HEK293T (cell line): Measurements from ENCODE around the gene FERMT2.

Experiments
- CTCF ChIA-PET: fragments of 350-600 bp; formaldehyde crosslinking; extraction: SDS; loops from one replicate; lab custom pipeline; 2021; ENCODE audit warnings: antibody characterized with exemption, inconsistent platforms; lab: Yijun Ruan, JAX
- POLR2A ChIA-PET: fragments of 350-600 bp; formaldehyde crosslinking; extraction: SDS; loops from one replicate; lab custom pipeline; 2020; ENCODE audit warnings: antibody characterized with exemption, inconsistent platforms; lab: Yijun Ruan, JAX
- DNase-seq: peaks from one replicate; pipeline ENCODE4 v3.0.0; 2012; ENCODE audit warnings: mixed read lengths; ENCODE audit errors: extremely low spot score
- ARNT ChIP-seq: fragments of 450-650 bp; IDR thresholded peaks from 2 replicates; pipeline ENCODE4 v1.6.1; 2017; ENCODE audit warnings: mild to moderate bottlenecking
- BHLHE40 ChIP-seq: fragments of 450-650 bp; IDR thresholded peaks from 2 replicates; pipeline ENCODE4 v1.6.1; 2016; ENCODE audit warnings: mild to moderate bottlenecking, moderate library complexity, borderline replicate concordance
- CTBP1 ChIP-seq: fragments of 450-650 bp; IDR thresholded peaks from 2 replicates; pipeline ENCODE4 v1.6.1; 2016; ENCODE audit warnings: borderline replicate concordance
- ELF4 ChIP-seq: fragments of 450-650 bp; IDR thresholded peaks from 2 replicates; pipeline ENCODE4 v1.6.1; 2017; ENCODE audit warnings: antibody characterized with exemption
- FOXA1 ChIP-seq: fragments of 450-650 bp; IDR thresholded peaks from 2 replicates; pipeline ENCODE4 v1.6.1; 2016; ENCODE audit warnings: mild to moderate bottlenecking
- FOXK2 ChIP-seq: fragments of 450-650 bp; IDR thresholded peaks from 2 replicates; pipeline ENCODE4 v1.6.1; 2016; ENCODE audit warnings: mild to moderate bottlenecking
- FOXM1 ChIP-seq: fragments of 450-650 bp; IDR thresholded peaks from 2 replicates; pipeline ENCODE4 v1.6.1; 2017; ENCODE audit warnings: mild to moderate bottlenecking, borderline replicate concordance
- HDGF ChIP-seq: fragments of 450-650 bp; IDR thresholded peaks from 2 replicates; pipeline ENCODE4 v1.6.1; 2017; ENCODE audit warnings: antibody characterized with exemption, borderline replicate concordance
- L3MBTL2 ChIP-seq: fragments of 450-650 bp; conservative IDR thresholded peaks from 2 replicates; pipeline ENCODE4 v1.6.1; 2016; ENCODE audit warnings: mild to moderate bottlenecking
- LEF1 ChIP-seq: fragments of 450-650 bp; IDR thresholded peaks from 2 replicates; pipeline ENCODE4 v1.6.1; 2017; ENCODE audit warnings: mild to moderate bottlenecking, borderline replicate concordance
- NFRKB ChIP-seq: fragments of 450-650 bp; IDR thresholded peaks from 2 replicates; pipeline ENCODE4 v1.6.1; 2016; ENCODE audit warnings: mild to moderate bottlenecking, moderate library complexity
- PKNOX1 ChIP-seq: fragments of 450-650 bp; IDR thresholded peaks from 2 replicates; pipeline ENCODE4 v1.6.1; 2016
- SP1 ChIP-seq: fragments of 450-650 bp; IDR thresholded peaks from 2 replicates; pipeline ENCODE4 v1.6.1; 2017
- SUZ12 ChIP-seq: fragments of 450-650 bp; IDR thresholded peaks from 2 replicates; pipeline ENCODE4 v1.6.1; 2016; ENCODE audit warnings: mild to moderate bottlenecking
- TARDBP ChIP-seq: fragments of 450-650 bp; IDR thresholded peaks from 2 replicates; pipeline ENCODE4 v1.6.1; 2016
- ZNF384 ChIP-seq: fragments of 450-650 bp; IDR thresholded peaks from 2 replicates; pipeline ENCODE4 v1.6.1; 2016

FERMT2 gene

GRCh38 chr14:52835122-52835903, 115.5 kb downstream of the FERMT2 start:
- ChIA-PET CTCF (interaction anchor here (0.7 kb wide), 1 partner anchor 1552 kb away, joined by 3 read pairs; no protein-coding TSS in a partner anchor), POLR2A (interaction anchor here (0.6 kb wide), 1 partner anchor 94 kb away, joined by 3 read pairs; no protein-coding TSS in a partner anchor)
- TF ChIP-seq ARNT (no peak), ZNF384 (no peak), ELF4 (no peak), BHLHE40 (no peak), SUZ12 (no peak), LEF1 (no peak), HDGF (no peak), TARDBP (no peak), NFRKB (no peak), FOXK2 (no peak), FOXM1 (no peak)
- DNase-seq, result peak; percentile 50

- CTCF ChIA-PET, result interaction anchor here (0.6 to 0.7 kb wide), 4 partner anchors 10 to 1553 kb away, joined by 3 to 4 read pairs (median 4); no protein-coding TSS in a partner anchor
- DNase-seq, result no peak
- no peak for TF ChIP-seq FOXK2
- TF ChIP-seq L3MBTL2, result no peak
- no peak for TF ChIP-seq SUZ12
- no peak for TF ChIP-seq HDGF
- no peak for TF ChIP-seq TARDBP
- no peak for TF ChIP-seq ELF4
- TF ChIP-seq FOXM1, result no peak
- TF ChIP-seq LEF1, result no peak
- TF ChIP-seq ZNF384, result no peak
- TF ChIP-seq SP1, result no peak
- TF ChIP-seq BHLHE40, result no peak
- no peak for TF ChIP-seq FOXA1
- TF ChIP-seq CTBP1, result no peak
- TF ChIP-seq PKNOX1, result no peak
- no peak for TF ChIP-seq ARNT
- TF ChIP-seq NFRKB, result no peak
- POLR2A ChIA-PET, result interaction anchor here (0.6 kb wide), 1 partner anchor 95 kb away, joined by 3 read pairs; no protein-coding TSS in a partner anchor
These were observed 116.4 kb downstream of the FERMT2 start for GRCh38 chr14:52834440-52834842.

- ChIA-PET POLR2A (no interaction called here), CTCF (interaction anchor here (0.6 to 0.7 kb wide), 3 partner anchors 9 to 1387 kb away, joined by 3 to 4 read pairs (median 4); no protein-coding TSS in a partner anchor)
- DNase-seq, result no peak
- no peak for TF ChIP-seq NFRKB
- no peak for TF ChIP-seq ELF4
- TF ChIP-seq LEF1, result no peak
- no peak for TF ChIP-seq CTBP1
- no peak for TF ChIP-seq PKNOX1
- no peak for TF ChIP-seq FOXA1
- no peak for TF ChIP-seq SUZ12
- TF ChIP-seq TARDBP, result no peak
- TF ChIP-seq BHLHE40, result no peak
- TF ChIP-seq ARNT, result no peak
- TF ChIP-seq SP1, result no peak
- no peak for TF ChIP-seq FOXM1
- no peak for TF ChIP-seq FOXK2
- no peak for TF ChIP-seq L3MBTL2
- no peak for TF ChIP-seq HDGF
- no peak for TF ChIP-seq ZNF384
These were observed 117.0 kb downstream of the FERMT2 start for GRCh38 chr14:52833891-52834290.

- POLR2A ChIA-PET, result no interaction called here
- CTCF ChIA-PET, result interaction anchor here (0.6 to 1.7 kb wide), 4 partner anchors 132 to 1518 kb away, joined by 3 to 11 read pairs (median 4); no protein-coding TSS in a partner anchor
These were observed 121.2 kb downstream of the FERMT2 start for GRCh38 chr14:52829527-52830185.

More at GRCh38 chr14:52829527-52830185, 121.2 kb downstream of the FERMT2 start:
- no peak for TF ChIP-seq FOXA1
- no peak for TF ChIP-seq CTBP1
- TF ChIP-seq SP1, result no peak
- TF ChIP-seq NFRKB, result no peak
- TF ChIP-seq ZNF384, result no peak
- TF ChIP-seq ARNT, result no peak
- no peak for TF ChIP-seq LEF1
- no peak for TF ChIP-seq SUZ12
- TF ChIP-seq HDGF, result no peak
- no peak for TF ChIP-seq FOXM1
- TF ChIP-seq PKNOX1, result no peak
- TF ChIP-seq FOXK2, result no peak
- TF ChIP-seq BHLHE40, result no peak
- no peak for DNase-seq
